Measurements from ENCODE around the gene BNC1.

Gene BNC1

DNA sequence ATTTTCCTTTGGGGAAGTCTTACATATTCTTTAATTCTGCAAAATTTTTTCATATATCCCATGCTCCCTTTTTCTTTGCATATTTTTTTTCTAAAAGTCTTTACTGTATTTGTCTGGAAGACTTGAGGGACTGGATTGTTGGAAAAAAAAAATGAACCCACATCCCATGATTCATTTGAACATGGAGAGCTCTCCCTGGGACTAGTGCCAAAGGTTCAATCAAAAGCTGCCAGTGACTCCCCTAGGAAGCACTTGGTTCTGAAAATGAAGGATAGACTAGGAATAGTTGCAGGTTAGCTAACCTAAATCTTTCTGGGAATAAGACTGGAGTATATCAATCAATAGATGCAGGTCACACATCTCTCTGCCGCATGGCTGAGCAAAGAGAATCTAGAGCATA is 16.4 kb upstream of the BNC1 start:
- in situ Hi-C loops (cut with MboI; ENCODE audit: low sequenced_read_pairs): no loop called here

DNA sequence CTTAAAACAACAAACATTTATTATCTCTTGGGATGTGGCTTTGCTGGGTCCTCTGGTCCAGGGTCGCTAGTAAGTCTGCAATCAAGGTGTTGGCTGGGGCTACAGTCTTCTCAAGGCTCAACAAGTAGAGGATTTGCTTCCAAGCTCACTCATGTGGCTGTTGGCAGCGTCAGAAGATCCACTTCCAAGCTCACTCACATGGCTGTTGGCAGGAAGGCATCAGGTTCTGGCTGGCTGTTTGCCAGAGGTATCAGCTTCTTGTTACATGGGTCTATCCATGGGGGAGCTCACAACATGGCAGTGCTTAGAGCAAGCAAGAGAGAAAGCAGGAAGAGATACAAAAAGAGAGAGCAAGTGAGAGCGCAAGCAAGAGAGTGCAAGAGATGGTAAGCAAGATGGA is 15.0 kb upstream of the BNC1 start:
- in situ Hi-C loops (cut with MboI; ENCODE audit: low sequenced_read_pairs): no loop called here

DNA sequence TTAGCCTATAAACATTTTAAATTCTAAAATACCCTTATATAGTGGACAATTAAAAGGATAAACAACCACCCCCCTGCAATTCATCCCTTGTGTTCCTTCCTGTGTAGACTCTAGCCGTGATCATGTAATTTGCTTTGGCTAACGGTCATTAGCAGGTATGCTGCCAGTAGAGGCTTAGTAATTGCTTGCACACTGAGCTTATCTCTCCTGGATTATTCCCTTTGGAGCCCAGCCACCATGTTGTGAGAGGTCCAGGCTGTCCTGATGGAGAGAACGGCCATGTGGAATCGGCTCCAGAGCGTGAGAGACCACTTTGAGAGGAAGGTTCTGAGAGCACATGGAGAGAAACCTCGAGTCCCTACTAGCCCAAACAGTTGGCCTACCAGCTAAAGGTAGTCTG is 11.0 kb upstream of the BNC1 start:
- in situ Hi-C loops (cut with MboI; ENCODE audit: low sequenced_read_pairs): no loop called here

DNA sequence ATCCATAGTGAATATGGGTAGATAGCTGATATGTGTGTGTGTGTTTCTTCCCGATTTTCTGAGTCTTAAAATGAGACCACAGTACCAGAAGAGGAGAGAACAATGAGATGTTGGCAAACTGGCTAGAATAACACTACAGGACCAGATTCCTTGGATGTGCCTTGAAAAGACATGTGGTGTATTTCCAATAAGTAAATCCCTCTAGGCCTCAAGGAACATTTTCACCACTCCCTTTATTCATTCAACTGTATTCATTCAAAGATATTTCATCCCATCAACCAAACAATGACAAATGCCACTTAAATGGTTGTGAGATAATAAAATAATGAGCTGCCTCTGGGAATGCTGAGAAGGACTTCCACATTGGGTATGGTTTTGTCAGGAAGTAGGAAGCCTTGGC is 8.7 kb upstream of the BNC1 start:
- in situ Hi-C loops (cut with MboI; ENCODE audit: low sequenced_read_pairs): no loop called here

DNA sequence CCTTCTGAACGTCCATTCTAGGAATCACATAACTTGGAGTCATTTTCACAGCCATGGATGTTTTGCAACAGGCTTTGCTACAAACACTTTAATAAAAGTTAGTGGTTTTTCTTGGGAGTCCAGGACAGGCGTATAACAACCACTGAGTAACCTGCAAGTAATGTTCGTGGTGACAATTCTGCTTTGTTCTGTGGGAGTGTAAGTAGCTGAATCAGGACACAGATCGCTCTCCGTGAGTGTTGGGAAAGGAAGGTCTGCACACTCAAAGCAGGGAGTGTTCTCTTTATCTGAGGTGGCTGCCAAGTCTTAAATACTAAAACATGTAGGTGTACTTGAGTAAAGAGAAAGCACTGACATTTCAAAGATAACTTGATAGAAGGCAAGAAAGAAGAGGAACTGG is 7.9 kb upstream of the BNC1 start:
- in situ Hi-C loops (cut with MboI; ENCODE audit: low sequenced_read_pairs): no loop called here

DNA sequence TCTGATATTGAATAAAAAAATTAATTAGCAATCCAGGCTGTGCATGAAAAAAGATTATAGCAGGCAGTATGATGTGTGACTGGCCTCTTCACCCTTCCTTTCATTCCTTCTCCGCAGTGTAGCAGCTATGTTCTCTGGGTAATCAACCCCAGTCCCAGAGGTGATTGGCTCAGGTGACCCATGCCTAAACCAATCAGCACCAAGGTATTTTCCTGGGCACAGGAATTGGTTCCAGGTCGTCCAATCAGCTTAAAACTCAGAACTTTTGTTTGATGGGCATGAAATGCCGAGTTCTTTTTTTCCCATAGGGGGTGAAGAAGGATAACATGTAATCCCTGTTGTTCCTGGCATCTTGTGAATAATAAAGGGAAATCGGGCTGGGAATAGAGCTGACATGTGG is 5.8 kb upstream of the BNC1 start:
- in situ Hi-C loops (cut with MboI; ENCODE audit: low sequenced_read_pairs): no loop called here

DNA sequence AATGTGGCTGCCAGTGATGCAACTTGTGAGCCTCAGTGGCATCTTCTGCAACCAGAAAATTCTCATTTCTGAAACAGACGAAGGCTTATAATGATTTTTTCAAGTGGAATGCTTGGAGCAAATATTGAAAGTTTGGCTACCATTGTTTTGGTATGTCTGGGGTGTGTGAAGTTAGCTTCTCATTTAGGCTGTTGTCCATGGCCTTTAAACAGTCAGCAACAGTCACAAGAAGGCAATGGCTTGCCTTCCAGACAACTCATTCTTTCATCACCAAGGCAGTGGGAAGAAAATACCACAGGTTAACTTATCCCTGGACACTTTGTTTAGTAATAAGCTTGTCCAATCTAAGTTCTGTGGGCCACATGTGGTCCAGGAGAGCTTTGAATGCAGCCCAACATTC is 4.7 kb upstream of the BNC1 start:
- in situ Hi-C loops (cut with MboI; ENCODE audit: low sequenced_read_pairs): no loop called here

DNA sequence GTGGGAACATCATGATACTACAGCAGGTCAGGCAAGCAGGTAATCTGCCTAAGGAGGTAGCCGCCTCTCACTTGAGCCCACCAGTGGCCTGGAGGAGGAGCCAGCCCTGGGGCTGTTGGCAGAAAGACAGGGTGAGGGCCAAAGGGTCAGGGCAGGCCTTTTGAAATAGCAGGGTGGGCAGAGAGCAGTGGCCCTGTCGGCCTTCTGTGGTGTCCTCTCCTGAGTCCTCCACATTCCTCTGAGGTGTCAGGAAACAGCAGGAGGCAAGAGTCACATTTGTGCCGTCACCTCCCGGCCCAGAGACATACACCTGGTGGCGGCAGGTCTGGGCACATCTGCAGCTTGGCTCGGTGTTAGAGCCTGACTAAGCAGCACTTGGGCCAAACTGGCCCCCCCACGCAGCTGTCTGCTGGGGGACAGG is 3.9 kb upstream of the BNC1 start:
- in situ Hi-C loops (cut with MboI; ENCODE audit: low sequenced_read_pairs): no loop called here

DNA sequence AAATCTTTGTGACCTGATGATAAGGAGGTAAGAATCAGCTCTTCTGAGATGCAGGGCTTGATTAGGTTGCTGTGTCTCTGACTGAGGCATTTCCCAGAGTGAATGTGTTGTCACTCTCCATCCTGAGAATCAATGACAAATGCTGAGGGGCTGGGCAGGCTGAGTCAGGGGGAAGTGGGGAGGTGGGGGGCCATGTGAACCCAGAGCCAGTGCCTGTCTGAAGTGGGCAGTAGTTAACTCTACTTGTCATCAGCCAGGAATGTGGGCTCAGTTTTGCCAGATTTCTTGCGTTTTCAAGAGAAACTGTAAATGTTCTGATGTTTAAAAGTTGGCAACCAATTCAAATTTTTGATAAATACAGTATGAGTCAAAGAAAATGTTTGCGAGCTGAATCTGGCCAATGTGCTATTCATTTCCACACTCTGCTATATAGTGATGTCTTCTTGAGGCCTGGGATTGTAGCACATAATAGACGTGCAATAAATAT is 3.1 kb upstream of the BNC1 start:
- in situ Hi-C loops (cut with MboI; ENCODE audit: low sequenced_read_pairs): no loop called here

DNA sequence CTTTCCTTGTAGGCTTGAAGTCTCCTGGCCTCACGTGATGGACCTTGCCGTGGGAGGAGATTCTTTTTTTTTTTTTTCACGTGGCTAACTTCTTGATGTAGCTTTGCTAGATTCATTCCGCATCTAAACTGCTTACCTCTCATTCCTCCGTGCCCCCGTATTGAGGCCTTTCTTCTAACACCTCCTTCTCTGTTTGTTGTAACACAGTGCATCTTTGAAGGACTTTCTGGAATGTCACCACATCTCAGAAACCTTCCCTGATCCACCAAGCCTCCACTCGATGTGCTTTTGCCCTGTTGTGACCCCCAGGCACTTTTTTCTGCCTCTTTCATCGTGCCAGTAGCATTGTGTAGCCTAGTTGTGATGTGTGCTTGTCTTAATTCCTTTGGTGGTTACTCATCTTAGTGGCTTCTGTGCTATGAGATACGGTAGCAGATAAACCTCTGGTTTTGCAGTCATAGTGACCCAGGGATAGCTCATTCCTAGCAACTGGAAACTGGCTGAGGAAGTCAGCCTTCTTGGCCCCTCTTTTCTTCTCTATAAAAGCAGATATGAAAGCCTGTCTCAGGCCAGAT is 1.6 kb upstream of the BNC1 start:
- in situ Hi-C loops (cut with MboI; ENCODE audit: low sequenced_read_pairs): no loop called here

DNA sequence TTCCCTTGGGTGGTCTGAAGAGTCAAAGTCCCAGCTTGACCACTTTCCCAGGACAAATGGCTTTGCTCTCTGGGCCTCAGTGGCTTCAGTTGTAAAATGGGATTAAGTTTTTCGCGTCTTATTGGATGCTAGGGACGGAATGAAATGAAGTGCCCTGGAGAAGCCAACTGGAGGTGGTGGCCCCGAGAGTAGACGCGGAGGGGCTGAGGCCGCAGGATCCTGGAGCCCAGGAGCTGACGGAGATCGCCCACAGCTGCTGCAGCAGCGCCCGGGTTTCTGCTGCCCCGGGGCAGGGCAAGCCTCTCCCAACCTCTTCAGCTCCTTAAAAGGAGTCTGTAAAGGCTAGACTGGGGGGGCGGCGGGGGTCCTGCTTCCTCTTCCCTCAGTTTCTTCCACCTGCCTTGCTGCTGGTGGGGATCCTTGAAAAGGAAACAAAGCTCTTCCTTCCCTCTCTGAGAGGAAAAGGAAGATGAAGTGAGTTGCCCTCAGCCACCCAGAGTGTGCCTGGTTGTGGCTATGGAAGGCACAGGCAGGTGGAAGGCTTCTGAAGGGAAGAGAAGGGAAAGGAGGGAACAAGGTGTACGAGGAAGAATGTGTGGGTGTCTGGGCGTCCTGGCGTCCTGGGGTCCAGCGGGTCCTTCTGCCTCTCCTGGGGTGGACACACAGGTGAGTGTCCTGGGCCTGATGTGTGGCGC is 967 bp upstream of the BNC1 start:
- in situ Hi-C loops (cut with MboI; ENCODE audit: low sequenced_read_pairs): no loop called here

DNA sequence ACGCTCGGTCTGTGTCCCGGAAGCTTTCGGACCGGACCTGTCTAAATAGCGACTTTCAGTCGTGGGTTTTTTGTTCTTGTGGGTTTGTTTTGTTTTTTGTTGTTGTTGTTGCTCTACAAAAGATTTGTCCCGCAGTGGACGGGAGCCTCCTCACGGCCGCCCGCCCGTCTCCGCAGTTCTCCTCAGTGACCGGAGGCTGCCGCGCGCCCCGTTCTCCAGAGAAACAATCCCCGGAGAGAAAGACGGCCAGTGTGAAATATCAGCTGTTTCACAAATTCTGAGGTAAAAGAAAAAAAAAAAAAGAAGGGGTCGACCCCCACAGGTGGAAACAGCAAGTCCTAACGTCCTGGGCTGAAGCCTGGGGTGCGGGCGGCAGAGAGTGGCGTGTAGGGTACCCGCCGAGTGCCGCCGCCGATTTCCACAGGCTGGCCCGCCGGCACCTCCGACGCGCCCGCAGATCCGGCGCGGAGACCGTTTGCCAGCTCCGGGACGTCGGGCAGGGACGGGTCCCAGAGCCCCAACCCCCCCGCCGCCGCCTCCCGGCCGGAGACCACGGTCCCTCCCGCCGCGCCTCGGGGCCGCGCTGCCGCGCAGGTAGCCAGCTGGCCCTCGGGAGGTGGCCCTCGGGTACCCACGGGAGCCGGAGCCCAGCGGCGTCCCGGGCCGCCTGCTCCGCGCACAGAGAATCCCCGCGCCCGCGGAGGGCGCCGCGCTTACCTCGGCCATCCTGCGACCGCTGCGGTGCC is 478 bp downstream of the BNC1 start:
- in situ Hi-C loops (cut with MboI; ENCODE audit: low sequenced_read_pairs): no loop called here

DNA sequence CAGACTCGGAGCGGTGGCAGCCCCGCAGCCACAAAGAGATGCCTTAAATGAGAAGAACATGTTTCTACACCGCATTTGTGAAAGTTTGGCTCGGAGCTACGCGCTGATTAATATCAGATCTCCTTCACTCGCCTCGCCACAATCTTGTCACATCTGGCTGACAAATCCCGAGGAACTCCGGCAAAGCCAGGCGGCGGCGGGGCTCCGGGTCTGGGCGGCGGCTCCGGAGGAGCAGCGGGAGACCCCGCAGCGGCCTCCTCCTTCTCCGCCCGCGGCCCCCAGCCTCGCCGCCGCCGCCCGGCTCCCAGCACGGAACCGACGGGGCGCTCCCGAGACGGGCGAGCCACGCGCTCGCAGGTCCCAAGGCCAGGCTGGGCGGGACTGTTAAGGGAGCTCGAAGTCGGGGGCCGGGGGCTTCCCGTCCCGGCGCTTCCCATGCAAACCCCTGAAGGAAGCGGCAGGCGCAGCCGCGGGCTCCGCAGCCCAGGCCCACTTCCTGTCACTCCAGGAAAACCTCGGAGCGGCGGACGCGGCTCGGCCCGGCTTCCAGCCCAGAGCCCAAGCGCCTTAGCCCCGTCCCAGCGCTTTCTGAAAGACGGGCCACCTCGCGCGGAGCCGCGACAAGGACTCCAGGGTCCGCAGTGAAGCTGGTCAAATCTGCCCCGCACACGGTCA is 1.2 kb downstream of the BNC1 start:
- in situ Hi-C loops (cut with MboI; ENCODE audit: low sequenced_read_pairs): no loop called here

DNA sequence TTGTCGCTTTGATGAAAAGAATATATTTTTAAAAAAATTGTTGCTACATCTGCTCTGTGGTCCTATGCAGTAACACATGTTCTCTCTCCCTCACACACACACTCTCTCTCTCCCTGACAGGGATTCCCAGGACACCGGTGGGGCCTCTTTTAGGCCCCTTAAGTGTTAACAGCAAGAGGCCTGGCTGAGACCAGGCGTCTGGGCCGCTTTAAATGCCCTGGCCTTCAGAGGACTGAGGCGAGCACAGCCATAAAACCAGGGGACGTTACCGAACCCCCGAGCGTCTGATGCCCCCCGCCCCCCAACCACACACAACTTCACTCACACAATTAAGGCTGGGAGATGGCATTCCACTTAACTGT is 1.7 kb downstream of the BNC1 start:
- in situ Hi-C loops (cut with MboI; ENCODE audit: low sequenced_read_pairs): no loop called here

DNA sequence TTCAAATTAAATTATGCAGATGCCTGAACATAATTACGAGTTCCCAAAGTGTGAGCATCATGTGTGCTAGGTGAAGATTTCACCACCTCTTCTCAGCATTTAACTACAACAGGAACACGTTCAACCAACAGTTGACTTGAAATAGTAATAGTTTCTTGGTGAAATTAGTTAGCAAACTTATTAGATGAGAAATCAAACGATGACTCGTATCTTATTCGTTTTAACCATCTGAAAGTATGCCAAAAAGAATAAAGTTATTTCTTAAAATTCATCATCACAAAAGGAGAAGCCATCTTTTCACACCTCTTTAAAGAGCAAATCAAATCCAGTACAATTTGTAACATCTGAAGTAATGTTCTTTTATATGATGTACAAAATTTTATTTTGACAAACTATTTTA is 2.3 kb downstream of the BNC1 start:
- in situ Hi-C loops (cut with MboI; ENCODE audit: low sequenced_read_pairs): no loop called here

DNA sequence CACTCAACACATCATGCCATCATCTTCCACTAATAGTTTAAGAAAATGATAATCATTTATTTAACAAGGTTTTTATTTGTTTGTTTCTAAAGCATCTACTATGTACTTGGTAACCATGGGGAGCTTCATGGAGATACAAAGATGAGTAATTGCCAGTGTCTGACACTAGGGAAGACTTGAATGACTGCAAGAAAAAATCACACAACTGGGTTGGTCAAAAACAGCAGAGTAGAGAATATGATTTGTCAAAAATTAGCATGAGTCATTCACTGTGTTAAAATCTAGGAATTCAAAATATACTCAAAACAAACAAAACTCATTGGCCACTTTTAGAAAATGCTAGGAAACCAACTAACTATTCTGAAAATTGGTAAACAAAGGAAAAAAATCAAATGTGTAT is 6.3 kb downstream of the BNC1 start:
- in situ Hi-C loops (cut with MboI; ENCODE audit: low sequenced_read_pairs): no loop called here

DNA sequence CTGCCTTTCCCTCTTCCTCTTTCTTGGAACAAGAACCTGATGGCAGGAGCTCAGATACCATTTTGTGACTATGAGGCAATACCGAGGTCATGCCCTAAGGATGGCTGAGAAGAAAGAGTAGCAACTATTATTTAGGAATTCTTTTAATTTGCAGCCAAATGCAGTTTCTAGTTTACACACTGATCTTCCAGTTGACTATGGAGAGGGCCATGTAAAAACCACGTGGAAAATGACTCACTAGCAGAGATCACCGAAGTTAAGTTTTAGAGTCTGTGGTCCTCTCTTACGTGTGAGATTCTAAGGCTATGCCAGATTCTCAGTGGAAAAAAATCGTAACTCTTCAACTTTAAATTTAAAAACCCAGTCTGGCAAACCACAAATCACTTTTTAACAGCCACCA is 7.8 kb downstream of the BNC1 start:
- in situ Hi-C loops (cut with MboI; ENCODE audit: low sequenced_read_pairs): no loop called here

DNA sequence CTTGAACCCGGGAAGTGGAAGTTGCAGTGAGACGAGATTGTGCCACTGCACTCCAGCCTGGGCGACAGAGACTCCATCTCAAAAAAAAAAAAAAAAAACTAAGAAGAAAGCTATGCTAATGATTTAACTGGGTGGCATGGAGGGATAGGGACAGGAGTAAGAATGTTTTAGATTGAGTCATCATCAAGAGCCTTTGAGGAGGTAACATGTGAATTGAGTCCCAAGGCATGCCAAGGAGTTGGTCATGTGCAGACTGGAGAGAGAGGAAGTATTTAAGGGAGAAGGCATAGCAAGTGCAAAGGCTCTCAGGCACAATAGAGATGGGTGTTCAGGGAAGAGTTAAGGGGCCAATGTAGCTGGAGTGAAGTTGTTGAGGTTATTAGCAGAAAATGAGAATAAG is 9.1 kb downstream of the BNC1 start:
- in situ Hi-C loops (cut with MboI; ENCODE audit: low sequenced_read_pairs): no loop called here

DNA sequence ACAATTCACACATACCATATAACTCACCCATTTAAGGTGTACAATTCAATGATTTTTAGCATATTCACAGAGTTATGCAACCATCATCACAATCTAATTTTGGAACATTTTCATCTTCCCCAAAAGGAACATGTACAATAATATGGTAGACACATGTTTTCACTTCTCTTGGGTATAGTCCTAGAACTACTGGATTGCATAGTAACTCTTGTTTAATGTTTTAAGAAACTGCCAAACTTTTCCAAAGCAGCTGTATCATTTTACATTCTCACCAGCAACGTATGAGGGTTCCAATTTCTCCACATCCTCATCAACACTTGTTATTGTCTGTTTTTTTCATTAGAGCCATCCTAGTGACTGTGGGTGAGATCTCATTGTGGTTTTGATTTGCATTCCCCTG is 14.3 kb downstream of the BNC1 start:
- in situ Hi-C loops (cut with MboI; ENCODE audit: low sequenced_read_pairs): no loop called here

DNA sequence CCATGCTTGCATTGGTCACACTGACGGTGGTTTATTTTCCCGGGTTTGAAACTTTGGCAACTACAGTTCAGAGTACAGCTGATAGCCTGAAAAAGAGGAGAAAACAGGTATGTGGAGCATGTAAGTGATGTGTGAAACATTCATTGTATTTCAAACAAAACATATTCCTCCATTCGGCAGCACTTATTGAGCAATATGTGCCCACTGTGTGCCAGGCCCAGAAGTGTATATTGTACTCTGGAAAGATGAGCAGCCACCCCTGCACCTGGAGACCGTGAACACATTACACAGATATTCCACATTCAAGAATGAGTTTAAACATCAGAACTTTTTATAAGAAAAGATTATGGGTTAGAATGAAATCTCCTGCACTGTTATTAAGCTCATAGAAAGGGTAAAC is 16.3 kb downstream of the BNC1 start:
- in situ Hi-C loops (cut with MboI; ENCODE audit: low sequenced_read_pairs): no loop called here

DNA sequence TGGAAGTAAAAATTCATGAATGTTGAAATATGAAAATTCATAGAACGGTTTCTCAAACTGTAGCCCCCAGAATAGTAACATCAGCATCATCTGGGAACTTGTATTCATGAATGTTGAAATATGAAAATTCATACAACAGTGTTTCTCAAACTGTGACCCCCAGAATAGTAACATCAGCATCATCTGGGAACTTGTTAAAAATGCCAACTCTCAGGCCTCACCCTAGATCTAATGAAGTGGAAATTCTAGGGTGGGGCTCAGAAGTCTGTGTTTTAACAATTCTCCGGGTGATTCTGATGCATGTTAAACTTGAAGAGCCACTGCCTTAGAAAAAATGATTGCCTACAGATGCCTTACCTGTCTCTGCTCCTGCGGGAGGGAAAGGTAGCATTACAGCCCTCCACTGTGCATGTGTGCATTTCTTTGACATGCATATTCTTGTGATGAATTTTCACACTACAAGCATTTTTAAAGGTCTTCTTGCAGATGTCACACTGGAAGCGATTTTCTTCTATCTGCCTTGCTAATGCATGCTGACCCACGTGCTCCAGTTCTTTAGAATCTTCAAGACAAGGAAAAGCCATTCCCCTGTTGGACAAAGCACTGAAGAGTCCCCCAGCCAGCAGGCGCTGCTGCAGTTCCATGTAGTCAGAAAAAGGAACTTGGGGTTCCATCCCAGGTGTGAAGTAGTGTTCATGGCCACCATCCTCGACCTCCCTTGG is 21.7 kb downstream of the BNC1 start:
- in situ Hi-C loops (cut with MboI; ENCODE audit: low sequenced_read_pairs): no loop called here

Measured in HL-60/S4 treated with retinoic acid at 250 ng/mL for 4 days and 3 days (cell line).